ENCODE data around the gene PLEKHM3.

Gene PLEKHM3

GRCh38 chr2:208057108-208057507 lies 31.8 kb upstream of the PLEKHM3 start:
- TF ChIP-seq GABPA (IDR thresholded peaks at IDR 0.05; ENCODE audit: low read depth): no peak
- no peak for TF ChIP-seq POLR2AphosphoS5 (IDR thresholded peaks at IDR 0.05; ENCODE audit: low read depth)
- TF ChIP-seq, protein P1, sequence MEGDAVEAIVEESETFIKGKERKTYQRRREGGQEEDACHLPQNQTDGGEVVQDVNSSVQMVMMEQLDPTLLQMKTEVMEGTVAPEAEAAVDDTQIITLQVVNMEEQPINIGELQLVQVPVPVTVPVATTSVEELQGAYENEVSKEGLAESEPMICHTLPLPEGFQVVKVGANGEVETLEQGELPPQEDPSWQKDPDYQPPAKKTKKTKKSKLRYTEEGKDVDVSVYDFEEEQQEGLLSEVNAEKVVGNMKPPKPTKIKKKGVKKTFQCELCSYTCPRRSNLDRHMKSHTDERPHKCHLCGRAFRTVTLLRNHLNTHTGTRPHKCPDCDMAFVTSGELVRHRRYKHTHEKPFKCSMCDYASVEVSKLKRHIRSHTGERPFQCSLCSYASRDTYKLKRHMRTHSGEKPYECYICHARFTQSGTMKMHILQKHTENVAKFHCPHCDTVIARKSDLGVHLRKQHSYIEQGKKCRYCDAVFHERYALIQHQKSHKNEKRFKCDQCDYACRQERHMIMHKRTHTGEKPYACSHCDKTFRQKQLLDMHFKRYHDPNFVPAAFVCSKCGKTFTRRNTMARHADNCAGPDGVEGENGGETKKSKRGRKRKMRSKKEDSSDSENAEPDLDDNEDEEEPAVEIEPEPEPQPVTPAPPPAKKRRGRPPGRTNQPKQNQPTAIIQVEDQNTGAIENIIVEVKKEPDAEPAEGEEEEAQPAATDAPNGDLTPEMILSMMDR (IDR thresholded peaks at IDR 0.05; ENCODE audit: insufficient read depth, low read length): no peak
- TF ChIP-seq SPI1 (IDR thresholded peaks at IDR 0.05; ENCODE audit: borderline replicate concordance, low read depth): no peak
- TF ChIP-seq, protein P2, sequence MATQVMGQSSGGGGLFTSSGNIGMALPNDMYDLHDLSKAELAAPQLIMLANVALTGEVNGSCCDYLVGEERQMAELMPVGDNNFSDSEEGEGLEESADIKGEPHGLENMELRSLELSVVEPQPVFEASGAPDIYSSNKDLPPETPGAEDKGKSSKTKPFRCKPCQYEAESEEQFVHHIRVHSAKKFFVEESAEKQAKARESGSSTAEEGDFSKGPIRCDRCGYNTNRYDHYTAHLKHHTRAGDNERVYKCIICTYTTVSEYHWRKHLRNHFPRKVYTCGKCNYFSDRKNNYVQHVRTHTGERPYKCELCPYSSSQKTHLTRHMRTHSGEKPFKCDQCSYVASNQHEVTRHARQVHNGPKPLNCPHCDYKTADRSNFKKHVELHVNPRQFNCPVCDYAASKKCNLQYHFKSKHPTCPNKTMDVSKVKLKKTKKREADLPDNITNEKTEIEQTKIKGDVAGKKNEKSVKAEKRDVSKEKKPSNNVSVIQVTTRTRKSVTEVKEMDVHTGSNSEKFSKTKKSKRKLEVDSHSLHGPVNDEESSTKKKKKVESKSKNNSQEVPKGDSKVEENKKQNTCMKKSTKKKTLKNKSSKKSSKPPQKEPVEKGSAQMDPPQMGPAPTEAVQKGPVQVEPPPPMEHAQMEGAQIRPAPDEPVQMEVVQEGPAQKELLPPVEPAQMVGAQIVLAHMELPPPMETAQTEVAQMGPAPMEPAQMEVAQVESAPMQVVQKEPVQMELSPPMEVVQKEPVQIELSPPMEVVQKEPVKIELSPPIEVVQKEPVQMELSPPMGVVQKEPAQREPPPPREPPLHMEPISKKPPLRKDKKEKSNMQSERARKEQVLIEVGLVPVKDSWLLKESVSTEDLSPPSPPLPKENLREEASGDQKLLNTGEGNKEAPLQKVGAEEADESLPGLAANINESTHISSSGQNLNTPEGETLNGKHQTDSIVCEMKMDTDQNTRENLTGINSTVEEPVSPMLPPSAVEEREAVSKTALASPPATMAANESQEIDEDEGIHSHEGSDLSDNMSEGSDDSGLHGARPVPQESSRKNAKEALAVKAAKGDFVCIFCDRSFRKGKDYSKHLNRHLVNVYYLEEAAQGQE (IDR thresholded peaks at IDR 0.05; ENCODE audit: insufficient replicate concordance, low read depth): no peak
- DNase-seq (ENCODE audit: low read depth in 1 of 2, low spot score in 1 of 2): no peak

DNA sequence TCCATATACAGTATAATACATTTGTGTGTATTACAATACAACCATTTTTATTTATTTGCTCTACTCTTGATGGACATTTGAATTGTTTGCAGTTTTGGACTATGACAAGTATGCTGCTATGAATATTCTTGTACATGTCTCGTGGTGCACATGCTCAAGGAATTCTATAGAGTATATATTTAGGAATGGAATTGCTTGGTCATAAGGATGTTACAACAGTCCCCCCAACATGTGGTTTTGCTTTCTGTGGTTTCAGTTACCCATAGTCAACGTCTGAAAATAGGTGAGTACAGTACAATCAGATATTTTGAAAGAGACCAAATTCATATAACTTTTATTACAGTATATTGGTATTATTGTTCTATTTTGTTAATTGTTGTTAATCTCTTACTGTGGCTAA lies 24.1 kb upstream of the PLEKHM3 start:
- TF ChIP-seq GABPA (IDR thresholded peaks at IDR 0.05; ENCODE audit: low read depth): no peak
- no peak for TF ChIP-seq POLR2AphosphoS5 (IDR thresholded peaks at IDR 0.05; ENCODE audit: low read depth)
- TF ChIP-seq, protein P2 (IDR thresholded peaks at IDR 0.05; ENCODE audit: insufficient replicate concordance, low read depth): no peak
- TF ChIP-seq, protein P1 (IDR thresholded peaks at IDR 0.05; ENCODE audit: insufficient read depth, low read length): no peak
- TF ChIP-seq SPI1 (IDR thresholded peaks at IDR 0.05; ENCODE audit: borderline replicate concordance, low read depth): no peak
- DNase-seq (ENCODE audit: low read depth in 1 of 2, low spot score in 1 of 2): no peak
- H3K27me3 ChIP-seq (ENCODE audit: insufficient read depth, poor library complexity, severe bottlenecking): no peaks in the 10 kb centered on the region
- H3K4me3 ChIP-seq (replicated peaks; ENCODE audit: insufficient read depth, low read length): no peak overlapping the region
- no peak overlapping the region for H3K27ac ChIP-seq (replicated peaks)

More at GRCh38 chr2:208057108-208057507, 31.8 kb upstream of the PLEKHM3 start:
- Histone ChIP-seq H3K27ac (replicated peaks) (no peak overlapping the region), H3K4me3 (replicated peaks; ENCODE audit: insufficient read depth, low read length) (no peak overlapping the region), H3K27me3 (ENCODE audit: insufficient read depth, poor library complexity, severe bottlenecking) (no peaks in the 10 kb centered on the region)

GRCh38 chr2:208049006-208049405 lies 23.7 kb upstream of the PLEKHM3 start:
- H3K4me3 ChIP-seq (replicated peaks; ENCODE audit: insufficient read depth, low read length): no peak overlapping the region
- no peak for DNase-seq (ENCODE audit: low read depth in 1 of 2, low spot score in 1 of 2)
- TF ChIP-seq, protein P2 (IDR thresholded peaks at IDR 0.05; ENCODE audit: insufficient replicate concordance, low read depth): no peak
- H3K27me3 ChIP-seq (ENCODE audit: insufficient read depth, poor library complexity, severe bottlenecking): no peaks in the 10 kb centered on the region
- H3K27ac ChIP-seq (replicated peaks): no peak overlapping the region

DNA sequence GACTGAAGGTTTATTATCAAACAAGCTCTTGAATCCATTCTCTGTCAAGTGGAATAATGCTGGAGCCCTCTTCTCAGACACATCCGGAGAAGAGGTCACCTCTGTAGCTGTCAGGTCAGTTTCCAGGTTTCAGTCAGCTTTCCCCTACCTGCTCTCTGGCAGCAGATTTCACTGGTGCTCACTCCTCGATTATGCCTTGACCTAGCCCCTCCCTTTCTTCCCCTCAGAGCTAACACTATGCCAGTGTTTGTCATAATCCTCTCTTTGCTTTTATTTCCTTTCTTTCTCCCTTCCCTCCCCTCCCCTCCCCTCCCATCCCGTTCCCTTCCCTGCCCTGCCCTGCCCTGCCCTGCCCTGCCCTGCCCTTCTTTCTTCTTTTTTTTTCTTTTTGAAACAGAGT lies 22.5 kb upstream of the PLEKHM3 start:
- Histone ChIP-seq H3K4me3 (replicated peaks; ENCODE audit: insufficient read depth, low read length) (no peak overlapping the region), H3K27ac (replicated peaks) (no peak overlapping the region), H3K27me3 (ENCODE audit: insufficient read depth, poor library complexity, severe bottlenecking) (no peaks in the 10 kb centered on the region)
- no peak for DNase-seq (ENCODE audit: low read depth in 1 of 2, low spot score in 1 of 2)
- TF ChIP-seq, protein P2 (IDR thresholded peaks at IDR 0.05; ENCODE audit: insufficient replicate concordance, low read depth): no peak
- TF ChIP-seq SPI1 (IDR thresholded peaks at IDR 0.05; ENCODE audit: borderline replicate concordance, low read depth): no peak
